CD4-positive, CD25-positive, alpha-beta regulatory T cell (primary cell): ENCODE measurements around the gene DAAM2. TPM values are rescaled to one million over a fixed set of nuclear protein-coding genes. Genes with fewer than 3 reads are reported as not detected.

Experiments used
- ATAC-seq, 2 donors: fragments of 150-1000 bp; cut with Tn5 transposase; one replicate each; pipeline ENCODE4 v1.10.0; 2021; ENCODE audit warnings: low read depth in 2 of 2, moderate number of reproducible peaks in 2 of 2, moderate library complexity in 1 of 2
- DNase-seq, 3 donors: peaks; one replicate each; pipeline versions ENCODE4 v3.0.0 to v3.0.0-alpha.2; 2012 to 2022; ENCODE audit warnings: mixed read lengths in 1 of 3
- H3K27ac ChIP-seq: one replicate; pipeline ENCODE4 v1.7.0; 2013; ENCODE audit warnings: mild to moderate bottlenecking, low read length; ENCODE audit not compliant: insufficient read depth, poor library complexity, severe bottlenecking
- H3K27me3 ChIP-seq: one replicate; pipeline ENCODE4 v1.7.0; 2013; ENCODE audit warnings: low read length; ENCODE audit not compliant: control insufficient read depth, insufficient read depth
- H3K36me3 ChIP-seq: one replicate; pipeline ENCODE4 v1.7.0; 2013; ENCODE audit warnings: mild to moderate bottlenecking, low read length, moderate library complexity; ENCODE audit not compliant: control insufficient read depth, insufficient read depth
- H3K4me1 ChIP-seq: 2 replicates; pipeline ENCODE4 v1.7.0; 2013; ENCODE audit warnings: mild to moderate bottlenecking, low read length; ENCODE audit not compliant: insufficient read depth, control insufficient read depth, poor library complexity, severe bottlenecking
- H3K4me3 ChIP-seq: one replicate; pipeline ENCODE4 v1.7.0; 2013; ENCODE audit warnings: low read depth, mild to moderate bottlenecking, low read length, moderate library complexity
- H3K9me3 ChIP-seq, 2 experiments: 1 replicate in 1 of 2; 2 replicates in 1 of 2; pipeline ENCODE4 v1.7.0; 2013; ENCODE audit warnings: low read length in 2 of 2, mild to moderate bottlenecking in 1 of 2, moderate library complexity in 1 of 2; ENCODE audit not compliant: control insufficient read depth in 2 of 2
- H3K27ac Mint-ChIP-seq, 3 donors: one replicate each; pipeline ENCODE4 v1.8.0; 2020 to 2022; ENCODE audit warnings: mild to moderate bottlenecking in 3 of 3, mixed read lengths in 3 of 3, moderate library complexity in 2 of 3
- H3K27me3 Mint-ChIP-seq: one replicate; pipeline ENCODE4 v1.8.0; 2022; ENCODE audit warnings: mild to moderate bottlenecking, mixed read lengths
- H3K36me3 Mint-ChIP-seq: one replicate; pipeline ENCODE4 v1.8.0; 2020; ENCODE audit warnings: mixed read lengths
- H3K4me1 Mint-ChIP-seq, 4 donors: one replicate each; pipeline ENCODE4 v1.8.0; 2020 to 2022; ENCODE audit warnings: mixed read lengths in 4 of 4, mild to moderate bottlenecking in 1 of 4
- H3K4me3 Mint-ChIP-seq, 4 donors: one replicate each; pipeline ENCODE4 v1.8.0; 2020 to 2022; ENCODE audit warnings: mild to moderate bottlenecking in 4 of 4, mixed read lengths in 4 of 4, moderate library complexity in 3 of 4
- H3K9me3 Mint-ChIP-seq, 7 donors: one replicate each; pipeline ENCODE4 v1.8.0; 2020 to 2022; ENCODE audit warnings: mixed read lengths in 7 of 7, mild to moderate bottlenecking in 3 of 7, moderate library complexity in 2 of 7
- polyA plus RNA-seq, 4 donors: library from polyadenylated mRNA; unstranded; fragments of 300-500 nt; fragmentation: Illumina TruSeq; gene quantifications; one replicate each; pipeline ENCODE4 v1.2.3, GENCODE V29; 2021
- total RNA-seq: library from RNA; stranded (reverse); gene quantifications from one replicate; pipeline ENCODE4 v1.2.3, GENCODE V29; 2022

Gene DAAM2
- total and polyA plus RNA-seq, 5 donors from 2014 or later = not detected

- no peaks in the 10 kb centered on the region for H3K9me3 ChIP-seq
- Mint-ChIP-seq H3K4me3 (no peak overlapping the region), H3K36me3 (no peaks in the 10 kb centered on the region), H3K9me3 (peaks cover 0 to 6% (median 0%) of the 10 kb centered on the region in 7 donors), H3K27me3 (no peaks in the 10 kb centered on the region), H3K4me1 (no peaks in the 10 kb centered on the region), H3K27ac (no peak overlapping the region)
- no peaks in the 10 kb centered on the region for H3K4me1 ChIP-seq
- DNase-seq = no peak
- H3K36me3 ChIP-seq = no peaks in the 10 kb centered on the region
- no peak overlapping the region for H3K4me3 ChIP-seq
- no peak overlapping the region for H3K27ac ChIP-seq
- H3K27me3 ChIP-seq = no peaks in the 10 kb centered on the region
- no peak for ATAC-seq
These were observed 159.0 kb downstream of the DAAM2 start for GRCh38 chr6:39951191-39951590.

GRCh38 chr6:39951716-39952115 lies 159.5 kb downstream of the DAAM2 start:
- H3K4me3 ChIP-seq = no peak overlapping the region
- Mint-ChIP-seq H3K36me3 (no peaks in the 10 kb centered on the region), H3K4me3 (no peak overlapping the region), H3K9me3 (peaks cover 0 to 6% (median 0%) of the 10 kb centered on the region in 7 donors), H3K27me3 (no peaks in the 10 kb centered on the region), H3K27ac (no peak overlapping the region), H3K4me1 (no peaks in the 10 kb centered on the region)
- H3K4me1 ChIP-seq = no peaks in the 10 kb centered on the region
- DNase-seq (no peak), ATAC-seq (no peak)
- H3K27ac ChIP-seq = no peak overlapping the region
- no peaks in the 10 kb centered on the region for H3K27me3 ChIP-seq
- no peaks in the 10 kb centered on the region for H3K36me3 ChIP-seq
- no peaks in the 10 kb centered on the region for H3K9me3 ChIP-seq

DNA sequence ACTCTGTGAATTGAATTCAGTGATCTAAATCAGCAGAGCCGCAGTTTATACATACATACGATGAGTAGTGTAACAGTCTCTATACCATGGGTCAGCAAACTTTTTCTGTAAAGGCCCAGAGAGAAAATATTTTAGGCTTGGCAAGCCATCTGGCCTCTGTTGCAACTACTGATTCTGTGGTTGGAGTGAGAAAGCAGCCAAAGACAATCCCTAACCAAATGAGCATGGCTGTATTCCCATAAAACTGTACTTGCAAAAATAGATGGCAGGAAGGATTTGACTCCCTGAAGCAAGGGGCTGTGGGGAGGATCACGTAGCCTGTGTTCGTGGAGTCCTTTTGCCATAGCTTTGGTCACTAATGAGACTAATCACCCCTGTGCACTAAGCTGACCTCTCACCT lies 160.0 kb downstream of the DAAM2 start:
- Histone ChIP-seq H3K27me3 (no peaks in the 10 kb centered on the region), H3K4me3 (no peak overlapping the region), H3K36me3 (no peaks in the 10 kb centered on the region), H3K9me3 (no peaks in the 10 kb centered on the region), H3K27ac (no peak overlapping the region), H3K4me1 (no peaks in the 10 kb centered on the region)
- H3K4me3 Mint-ChIP-seq = no peak overlapping the region
- H3K27me3 Mint-ChIP-seq = no peaks in the 10 kb centered on the region
- no peaks in the 10 kb centered on the region for H3K4me1 Mint-ChIP-seq
- H3K9me3 Mint-ChIP-seq = peaks cover 0 to 6% (median 1%) of the 10 kb centered on the region in 7 donors
- DNase-seq = no peak
- H3K36me3 Mint-ChIP-seq = no peaks in the 10 kb centered on the region
- no peak overlapping the region for H3K27ac Mint-ChIP-seq
- no peak for ATAC-seq

DNA sequence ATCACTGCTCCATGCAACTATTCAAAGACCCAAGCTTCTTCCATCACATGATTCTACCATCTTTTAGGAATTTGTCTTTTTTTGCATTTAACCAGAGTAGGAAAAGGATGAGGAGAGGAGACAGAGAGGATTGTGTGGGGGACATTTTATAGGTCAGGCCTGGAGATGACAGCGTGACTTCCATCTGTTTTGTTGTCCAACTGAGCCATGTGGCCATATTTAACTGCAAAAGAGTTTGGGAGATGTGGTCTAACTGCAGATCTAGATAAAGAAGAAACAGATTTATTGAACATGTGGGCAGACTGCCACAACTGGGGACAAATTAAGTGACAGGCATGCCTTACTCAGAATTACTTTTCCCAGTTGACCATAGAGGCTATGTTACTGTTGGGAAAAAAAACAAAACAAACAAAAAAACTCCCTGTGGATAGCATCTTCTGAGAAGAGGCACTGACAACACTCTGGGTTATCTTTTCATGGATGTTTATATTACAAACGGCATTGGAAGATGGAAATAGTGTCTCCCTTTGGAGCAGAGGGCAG lies 161.0 kb downstream of the DAAM2 start:
- Mint-ChIP-seq H3K27me3 (no peaks in the 10 kb centered on the region), H3K36me3 (no peaks in the 10 kb centered on the region), H3K4me3 (no peak overlapping the region), H3K4me1 (no peaks in the 10 kb centered on the region), H3K9me3 (peaks cover 0 to 6% (median 1%) of the 10 kb centered on the region in 7 donors), H3K27ac (no peak overlapping the region)
- H3K27me3 ChIP-seq = no peaks in the 10 kb centered on the region
- H3K27ac ChIP-seq = no peak overlapping the region
- DNase-seq (no peak), ATAC-seq (no peak)
- H3K9me3 ChIP-seq = no peaks in the 10 kb centered on the region
- no peaks in the 10 kb centered on the region for H3K36me3 ChIP-seq
- no peaks in the 10 kb centered on the region for H3K4me1 ChIP-seq
- no peak overlapping the region for H3K4me3 ChIP-seq

Other genes starting within 250 kb of the DAAM2 start
- not detected for gene KIF6, start 67.0 kb upstream of the DAAM2 start, total RNA-seq
- not detected for gene KIF6, start 67.0 kb upstream of the DAAM2 start, polyA plus RNA-seq
- gene MOCS1, start 142.1 kb downstream of the DAAM2 start, total RNA-seq = 0.10 TPM
- under 1 TPM in 2 of 4 donors, not detected in 2; 0.32 to 0.69 TPM for gene MOCS1, start 142.1 kb downstream of the DAAM2 start, polyA plus RNA-seq